GM10266 (cell line): ENCODE measurements around the gene QPRT.
"Not testable (repeated sequence)": the region's sequence is repeated elsewhere in the genome, so short reads cannot be mapped to it uniquely, and the experiment has no call there.

Experiments
- DNase-seq: peaks from one replicate; pipeline ENCODE4 v3.0.0; 2012; ENCODE audit errors: extremely low spot score
- TF ChIP-seq, protein P1 (sequence below): IDR thresholded peaks from 2 replicates; pipeline ENCODE4 v1.5.1; 2012; ENCODE audit warnings: mild to moderate bottlenecking, low read depth; ENCODE audit not compliant: control insufficient read depth, insufficient read depth; ENCODE audit errors: missing control alignments

The QPRT gene

GRCh38 chr16:29708917-29709600 is 30.1 kb downstream of the QPRT start:
- no peak for DNase-seq
- TF ChIP-seq, protein P1, sequence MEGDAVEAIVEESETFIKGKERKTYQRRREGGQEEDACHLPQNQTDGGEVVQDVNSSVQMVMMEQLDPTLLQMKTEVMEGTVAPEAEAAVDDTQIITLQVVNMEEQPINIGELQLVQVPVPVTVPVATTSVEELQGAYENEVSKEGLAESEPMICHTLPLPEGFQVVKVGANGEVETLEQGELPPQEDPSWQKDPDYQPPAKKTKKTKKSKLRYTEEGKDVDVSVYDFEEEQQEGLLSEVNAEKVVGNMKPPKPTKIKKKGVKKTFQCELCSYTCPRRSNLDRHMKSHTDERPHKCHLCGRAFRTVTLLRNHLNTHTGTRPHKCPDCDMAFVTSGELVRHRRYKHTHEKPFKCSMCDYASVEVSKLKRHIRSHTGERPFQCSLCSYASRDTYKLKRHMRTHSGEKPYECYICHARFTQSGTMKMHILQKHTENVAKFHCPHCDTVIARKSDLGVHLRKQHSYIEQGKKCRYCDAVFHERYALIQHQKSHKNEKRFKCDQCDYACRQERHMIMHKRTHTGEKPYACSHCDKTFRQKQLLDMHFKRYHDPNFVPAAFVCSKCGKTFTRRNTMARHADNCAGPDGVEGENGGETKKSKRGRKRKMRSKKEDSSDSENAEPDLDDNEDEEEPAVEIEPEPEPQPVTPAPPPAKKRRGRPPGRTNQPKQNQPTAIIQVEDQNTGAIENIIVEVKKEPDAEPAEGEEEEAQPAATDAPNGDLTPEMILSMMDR, result no peak

GRCh38 chr16:29709657-29710056 is 30.7 kb downstream of the QPRT start:
- DNase-seq, result not testable (repeated sequence)

- DNase-seq, result peak; percentile 59
- TF ChIP-seq, protein P1, result peak; percentile 52
Observed at GRCh38 chr16:29710227-29711219, 31.5 kb downstream of the QPRT start.

DNA sequence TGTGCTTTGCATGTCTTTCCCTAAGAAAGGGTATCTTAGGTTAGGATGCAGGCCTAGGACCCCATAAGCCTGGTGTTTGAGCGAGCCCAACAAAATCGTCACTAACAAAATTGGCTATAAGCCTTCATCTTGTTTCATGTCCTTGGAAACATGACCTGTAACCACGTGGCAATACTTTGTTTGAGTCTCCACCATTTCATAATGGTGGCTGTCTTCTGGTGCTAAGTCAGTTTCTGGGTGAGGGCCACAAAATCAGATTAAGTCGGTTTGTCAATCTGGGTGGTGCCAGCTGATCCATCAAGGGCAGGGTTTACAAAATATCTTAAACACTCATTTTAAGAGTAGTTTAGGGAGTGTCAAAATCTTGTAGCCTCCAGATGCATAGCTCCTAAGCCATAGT is 33.8 kb downstream of the QPRT start:
- TF ChIP-seq, protein P1, result no peak
- DNase-seq, result no peak

DNA sequence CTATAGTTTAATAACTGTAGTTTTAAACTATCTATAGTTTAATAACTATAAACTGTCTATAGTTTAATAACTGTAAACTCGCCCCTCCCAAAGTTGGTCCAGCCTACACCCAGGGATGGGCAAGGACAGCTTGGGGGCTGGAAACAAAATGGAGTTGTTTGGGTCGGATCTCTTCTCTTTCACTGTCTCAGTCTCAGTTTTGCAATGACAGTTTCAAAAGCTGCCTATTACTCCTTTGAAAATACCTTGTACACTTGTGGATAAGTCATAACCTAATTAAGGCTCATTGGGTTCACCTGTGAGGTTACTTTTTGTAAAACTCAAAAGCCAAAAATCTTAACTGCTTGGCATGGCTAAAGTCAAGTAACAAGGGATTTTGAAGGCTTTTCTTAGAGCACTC is 35.4 kb downstream of the QPRT start:
- no peak for DNase-seq
- TF ChIP-seq, protein P1, result no peak

- TF ChIP-seq, protein P1, result no peak
- DNase-seq, result no peak
Observed at GRCh38 chr16:29714972-29715371, 36.0 kb downstream of the QPRT start.

- DNase-seq, result no peak
- TF ChIP-seq, protein P1, result no peak
Observed at GRCh38 chr16:29717113-29717512, 38.1 kb downstream of the QPRT start.
